Esophagus muscularis mucosa (tissue), 4 donors: ENCODE data around the gene POU1F1.

Experiments
- EP300 ChIP-seq: sonication (generic); formaldehyde crosslinking; IDR thresholded peaks from one replicate; pipeline ENCODE4 v1.6.1; 2017; ENCODE audit warnings: antibody characterized with exemption
- POLR2A ChIP-seq: fragments of 450-650 bp; IDR thresholded peaks from one replicate; pipeline ENCODE4 v1.6.1; 2017; ENCODE audit warnings: antibody characterized with exemption, moderate library complexity, mild to moderate bottlenecking, low read depth
- POLR2AphosphoS5 ChIP-seq, 2 donors: sonication (generic); formaldehyde crosslinking; IDR thresholded peaks; one replicate each; pipeline ENCODE4 v1.6.1; 2017; ENCODE audit warnings: antibody characterized with exemption in 2 of 2
- TF ChIP-seq, protein P1 (sequence below), 3 experiments: fragments of 200-600 bp in 2 of 3; fragments of 450-650 bp in 1 of 3; sonication (generic) in 2 of 3; IDR thresholded peaks; one replicate each; pipeline ENCODE4 v1.5.1; 2017 to 2019; ENCODE audit warnings: antibody characterized with exemption in 3 of 3, mild to moderate bottlenecking in 2 of 3, moderate library complexity in 1 of 3

DNA sequence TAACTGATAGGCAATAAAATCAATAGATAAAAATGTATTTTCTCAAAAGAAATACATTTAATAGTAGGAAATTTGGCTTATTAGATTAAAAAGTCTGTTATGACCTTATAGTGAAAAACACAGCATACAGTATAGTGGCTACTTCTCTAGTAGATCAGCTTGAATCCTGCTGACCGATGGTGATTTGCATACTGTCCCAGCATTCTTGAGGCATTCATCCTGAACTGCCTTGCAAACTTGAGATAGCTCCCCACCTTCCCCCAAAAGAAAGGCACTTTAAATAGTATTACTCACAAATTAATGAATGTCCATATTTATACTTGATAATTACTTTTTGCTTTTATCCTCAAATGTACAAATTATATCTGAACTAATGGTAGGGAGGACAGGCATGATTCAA is 42.6 kb downstream of the POU1F1 start:
- TF ChIP-seq, protein P1, sequence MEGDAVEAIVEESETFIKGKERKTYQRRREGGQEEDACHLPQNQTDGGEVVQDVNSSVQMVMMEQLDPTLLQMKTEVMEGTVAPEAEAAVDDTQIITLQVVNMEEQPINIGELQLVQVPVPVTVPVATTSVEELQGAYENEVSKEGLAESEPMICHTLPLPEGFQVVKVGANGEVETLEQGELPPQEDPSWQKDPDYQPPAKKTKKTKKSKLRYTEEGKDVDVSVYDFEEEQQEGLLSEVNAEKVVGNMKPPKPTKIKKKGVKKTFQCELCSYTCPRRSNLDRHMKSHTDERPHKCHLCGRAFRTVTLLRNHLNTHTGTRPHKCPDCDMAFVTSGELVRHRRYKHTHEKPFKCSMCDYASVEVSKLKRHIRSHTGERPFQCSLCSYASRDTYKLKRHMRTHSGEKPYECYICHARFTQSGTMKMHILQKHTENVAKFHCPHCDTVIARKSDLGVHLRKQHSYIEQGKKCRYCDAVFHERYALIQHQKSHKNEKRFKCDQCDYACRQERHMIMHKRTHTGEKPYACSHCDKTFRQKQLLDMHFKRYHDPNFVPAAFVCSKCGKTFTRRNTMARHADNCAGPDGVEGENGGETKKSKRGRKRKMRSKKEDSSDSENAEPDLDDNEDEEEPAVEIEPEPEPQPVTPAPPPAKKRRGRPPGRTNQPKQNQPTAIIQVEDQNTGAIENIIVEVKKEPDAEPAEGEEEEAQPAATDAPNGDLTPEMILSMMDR (IDR thresholded peaks at IDR 0.05), result no peak
- TF ChIP-seq EP300 (no peak), POLR2AphosphoS5 (IDR thresholded peaks at IDR 0.05) (no peak), POLR2A (no peak)
